IMR-90 (cell line): ENCODE measurements around the gene AQP9. TPM values are rescaled to one million over a fixed set of nuclear protein-coding genes. Genes with fewer than 3 reads are reported as not detected.

Source experiments
- ATAC-seq: fragments of 200-7000 bp; cut with Tn5 transposase; 2 replicates; pipeline ENCODE4 v1.9.1; 2020; ENCODE audit warnings: low read depth, mild to moderate bottlenecking, moderate library complexity
- BruUV-seq: library from RNA; stranded (reverse); fragments of 400-500 nt; replicated peaks from 2 replicates; lab custom pipeline; 2021; lab: Mats Ljungman, UMichigan
- CTCF ChIA-PET: fragments of 300-600 bp; formaldehyde crosslinking; extraction: SDS; loops from one replicate; lab custom pipeline; 2021; ENCODE audit warnings: antibody characterized with exemption; lab: Yijun Ruan, JAX
- POLR2A ChIA-PET: fragments of 300-600 bp; sonication (Branson Sonifier 250); formaldehyde crosslinking; loops from one replicate; lab custom pipeline; 2022; ENCODE audit warnings: antibody characterized with exemption; ENCODE audit not compliant: unreplicated experiment; lab: Charles Lee
- DNase-seq: peaks from one replicate; pipeline ENCODE4 v3.0.0; 2013
- H2AFZ ChIP-seq: replicated peaks from 2 replicates; pipeline ENCODE3; 2013; ENCODE audit warnings: low read length, mild to moderate bottlenecking; ENCODE audit not compliant: poor library complexity
- H2AK5ac ChIP-seq: 2 replicates; pipeline ENCODE4 v1.6.1; 2013; ENCODE audit warnings: low read depth, low read length, inconsistent platforms
- H2AK9ac ChIP-seq: replicated peaks from 2 replicates; pipeline ENCODE3; 2013; ENCODE audit warnings: mild to moderate bottlenecking, low read depth, low read length, moderate library complexity; ENCODE audit not compliant: poor library complexity
- H2BK120ac ChIP-seq: 2 replicates; pipeline ENCODE4 v1.6.1; 2013; ENCODE audit warnings: low read depth, low read length, inconsistent platforms
- H2BK15ac ChIP-seq: 3 replicates; pipeline ENCODE4 v1.6.1; 2013; ENCODE audit warnings: low read depth, low read length, inconsistent platforms
- H2BK20ac ChIP-seq: 2 replicates; pipeline ENCODE4 v1.6.1; 2013; ENCODE audit warnings: low read depth, mild to moderate bottlenecking, inconsistent platforms, low read length, moderate library complexity
- H2BK5ac ChIP-seq: 2 replicates; pipeline ENCODE4 v1.6.1; 2013; ENCODE audit warnings: mild to moderate bottlenecking, low read depth, low read length, inconsistent platforms; ENCODE audit not compliant: poor library complexity, severe bottlenecking
- H3K14ac ChIP-seq: replicated peaks from 2 replicates; pipeline ENCODE4 v1.6.1; 2013; ENCODE audit warnings: low read depth, low read length, inconsistent platforms
- H3K18ac ChIP-seq: 2 replicates; pipeline ENCODE4 v1.6.1; 2013; ENCODE audit warnings: low read depth, low read length, control low read depth
- H3K23ac ChIP-seq: 2 replicates; pipeline ENCODE4 v1.6.1; 2013; ENCODE audit warnings: low read depth, low read length, inconsistent platforms
- H3K27ac ChIP-seq: 2 replicates; pipeline ENCODE4 v1.5.1; 2013; ENCODE audit warnings: mild to moderate bottlenecking, control low read depth, low read length; ENCODE audit not compliant: insufficient read depth
- H3K27me3 ChIP-seq: 2 replicates; pipeline ENCODE4 v1.6.1; 2013; ENCODE audit warnings: low read length; ENCODE audit not compliant: control insufficient read depth, insufficient read depth
- H3K36me3 ChIP-seq: 2 replicates; pipeline ENCODE4 v1.6.1; 2013; ENCODE audit warnings: low read length, mixed read lengths; ENCODE audit not compliant: control insufficient read depth, insufficient read depth
- H3K4ac ChIP-seq: 2 replicates; pipeline ENCODE4 v1.6.1; 2013; ENCODE audit warnings: low read depth, low read length, inconsistent platforms
- H3K4me1 ChIP-seq: 2 replicates; pipeline ENCODE4 v1.6.1; 2013; ENCODE audit warnings: low read length, mixed read lengths; ENCODE audit not compliant: control insufficient read depth, insufficient read depth
- H3K4me2 ChIP-seq: 2 replicates; pipeline ENCODE4 v1.6.1; 2013; ENCODE audit warnings: low read depth, mild to moderate bottlenecking, control low read depth, low read length, moderate library complexity
- H3K4me3 ChIP-seq: 2 replicates; pipeline ENCODE4 v1.5.1; 2013; ENCODE audit warnings: low read depth, mild to moderate bottlenecking, control low read depth, low read length, moderate library complexity; ENCODE audit not compliant: insufficient read depth
- H3K56ac ChIP-seq: 2 replicates; pipeline ENCODE4 v1.6.1; 2013; ENCODE audit warnings: low read length, inconsistent platforms; ENCODE audit not compliant: insufficient read depth; ENCODE audit errors: extremely low read depth
- H3K79me1 ChIP-seq, 2 experiments: 2 replicates each; pipeline ENCODE4 v1.6.1; 2013; ENCODE audit warnings: low read length in 2 of 2, inconsistent platforms in 1 of 2, low read depth in 1 of 2
- H3K9ac ChIP-seq: 2 replicates; pipeline ENCODE4 v1.6.1; 2013; ENCODE audit warnings: low read depth, low read length, control low read depth
- H3K9me1 ChIP-seq: 2 replicates; pipeline ENCODE4 v1.6.1; 2013; ENCODE audit warnings: low read length, inconsistent platforms; ENCODE audit not compliant: insufficient read depth
- H3K9me3 ChIP-seq: 2 replicates; pipeline ENCODE4 v1.6.1; 2013; ENCODE audit warnings: low read length; ENCODE audit not compliant: control insufficient read depth, insufficient read depth
- H4K20me1 ChIP-seq: 2 replicates; pipeline ENCODE4 v1.6.1; 2013; ENCODE audit warnings: low read length, inconsistent platforms; ENCODE audit not compliant: insufficient read depth
- H4K5ac ChIP-seq: 2 replicates; pipeline ENCODE4 v1.6.1; 2013; ENCODE audit warnings: mild to moderate bottlenecking, low read depth, low read length, control low read depth
- H4K8ac ChIP-seq, 2 experiments: 2 replicates each; pipeline ENCODE4 v1.6.1; 2013; ENCODE audit warnings: low read depth in 2 of 2, low read length in 2 of 2, control low read depth in 1 of 2, inconsistent platforms in 1 of 2
- H4K91ac ChIP-seq: 2 replicates; pipeline ENCODE4 v1.6.1; 2013; ENCODE audit warnings: low read depth, low read length, inconsistent platforms; ENCODE audit not compliant: insufficient read depth
- BHLHE40 ChIP-seq: fragments of 150-350 bp; IDR thresholded peaks from 2 replicates; pipeline ENCODE4 v1.6.1; 2016; ENCODE audit warnings: mild to moderate bottlenecking, low read depth, low read length
- CEBPB ChIP-seq: IDR thresholded peaks from 2 replicates; pipeline ENCODE4 v1.6.1; 2012; ENCODE audit warnings: low read depth, low read length, improper control_type of control experiment
- CHD1 ChIP-seq: IDR thresholded peaks from 2 replicates; pipeline ENCODE4 v1.6.1; 2012; ENCODE audit warnings: low read depth, low read length, improper control_type of control experiment
- FOS ChIP-seq: fragments of 150-350 bp; IDR thresholded peaks from 2 replicates; pipeline ENCODE4 v1.6.1; 2016; ENCODE audit warnings: low read depth, low read length
- MAFK ChIP-seq: IDR thresholded peaks from 2 replicates; pipeline ENCODE4 v1.6.1; 2012; ENCODE audit warnings: low read depth, low read length, improper control_type of control experiment
- MAZ ChIP-seq: IDR thresholded peaks from 2 replicates; pipeline ENCODE4 v1.6.1; 2012; ENCODE audit warnings: low read depth, mild to moderate bottlenecking, low read length, improper control_type of control experiment, moderate library complexity, borderline replicate concordance
- MXI1 ChIP-seq: IDR thresholded peaks from 2 replicates; pipeline ENCODE4 v1.6.1; 2012; ENCODE audit warnings: low read depth, mild to moderate bottlenecking, low read length, moderate library complexity, borderline replicate concordance
- NFE2L2 ChIP-seq: fragments of 150-350 bp; IDR thresholded peaks from 2 replicates; pipeline ENCODE4 v1.6.1; 2016; ENCODE audit warnings: low read depth, mild to moderate bottlenecking, low read length
- POLR2A ChIP-seq: IDR thresholded peaks from 2 replicates; pipeline ENCODE4 v1.6.1; 2012; ENCODE audit warnings: mild to moderate bottlenecking, low read depth, low read length
- RAD21 ChIP-seq: IDR thresholded peaks from 2 replicates; pipeline ENCODE4 v1.6.1; 2012; ENCODE audit warnings: low read length, improper control_type of control experiment
- RCOR1 ChIP-seq: IDR thresholded peaks from 2 replicates; pipeline ENCODE4 v1.6.1; 2012; ENCODE audit warnings: mild to moderate bottlenecking, low read length, improper control_type of control experiment; ENCODE audit not compliant: insufficient replicate concordance
- RFX5 ChIP-seq: IDR thresholded peaks from 2 replicates; pipeline ENCODE4 v1.8.0; 2012; ENCODE audit warnings: low read depth, mild to moderate bottlenecking, low read length, moderate library complexity
- SMC3 ChIP-seq: fragments of 150-350 bp; IDR thresholded peaks from 2 replicates; pipeline ENCODE4 v1.6.1; 2016; ENCODE audit warnings: low read depth, mild to moderate bottlenecking, antibody characterized with exemption, low read length, moderate library complexity
- dilution Hi-C: fragments of 300-500 bp; cut with HindIII; formaldehyde crosslinking; loops from one replicate; pipeline ENCODE4 v1.14.3; 2018; ENCODE audit warnings: low sequenced_read_pairs; ENCODE audit not compliant: unreplicated experiment
- in situ Hi-C: fragments of 300-500 bp; cut with MboI; formaldehyde crosslinking; loops from 3 replicates; pipeline ENCODE4 v1.14.3; 2019; ENCODE audit warnings: low sequenced_read_pairs, inconsistent platforms, mixed read lengths
- intact Hi-C: fragments of 100-400 bp; cut with micrococcal nuclease; formaldehyde crosslinking; loops from 2 replicates; pipeline ENCODE4 v1.10.0; 2022
- polyA plus RNA-seq, 3 experiments: library from polyadenylated mRNA; depleted of rRNA; stranded (reverse); fragments of >200 nt; gene quantifications; 2 replicates each; pipeline ENCODE4 v1.2.3, GENCODE V29; 2012; ENCODE audit warnings: low replicate concordance in 1 of 3
- total RNA-seq: library from RNA; depleted of rRNA; stranded (reverse); fragments of >200 nt; gene quantifications from 2 replicates; pipeline ENCODE4 v1.2.3, GENCODE V29; 2012
- TF ChIP-seq, protein P1 (sequence below): fragments of 150-350 bp; IDR thresholded peaks from 2 replicates; pipeline ENCODE4 v1.6.1; 2017; ENCODE audit warnings: mild to moderate bottlenecking, antibody characterized with exemption, low read length, low read depth
- TF ChIP-seq, protein P2 (sequence below): conservative IDR thresholded peaks from 2 replicates; pipeline ENCODE4 v1.5.1; 2012; ENCODE audit warnings: mild to moderate bottlenecking, low read depth, low read length, improper control_type of control experiment
- TF ChIP-seq, protein P3 (sequence below): fragments of 150-350 bp; IDR thresholded peaks from 2 replicates; pipeline ENCODE4 v1.6.1; 2016; ENCODE audit warnings: low read depth, mild to moderate bottlenecking, low read length, moderate library complexity, borderline replicate concordance

The AQP9 gene
- total and polyA plus RNA-seq, 2 of the 4 experiments (the other 2 are of a cell fraction), result not detected

DNA sequence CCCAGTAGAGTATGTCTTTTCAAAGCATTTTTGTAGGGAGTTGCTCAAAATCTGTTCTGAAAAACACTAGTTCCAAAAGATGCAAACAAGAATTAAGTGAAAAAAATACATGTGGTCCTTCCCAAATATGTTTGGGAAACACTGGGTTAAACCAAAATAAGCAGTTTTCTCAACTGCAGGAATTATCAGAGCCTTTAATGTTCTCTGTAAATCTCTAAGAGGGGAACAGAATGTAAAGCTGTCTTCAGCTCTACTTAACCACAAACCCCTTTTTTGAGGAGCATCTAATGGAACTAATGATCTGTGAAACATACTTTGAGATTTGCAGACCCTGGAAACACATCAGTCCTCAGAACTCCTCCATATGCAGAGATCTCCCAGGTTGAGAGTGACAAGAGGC lies 9.9 kb downstream of the AQP9 start:
- Histone ChIP-seq H3K36me3 (no peaks in the 10 kb centered on the region), H4K20me1 (no peaks in the 10 kb centered on the region), H3K23ac (no peak overlapping the region), H3K14ac (no peak overlapping the region), H2BK120ac (no peak overlapping the region), H2BK15ac (no peak overlapping the region), H3K9ac (no peak overlapping the region), H4K91ac (no peak overlapping the region), H3K9me3 (no peaks in the 10 kb centered on the region), H3K18ac (no peak overlapping the region), H2AFZ (no peak overlapping the region), H3K56ac (no peak overlapping the region), H3K4me1 (no peaks in the 10 kb centered on the region), H4K5ac (no peak overlapping the region), H3K9me1 (no peaks in the 10 kb centered on the region), H3K4me2 (no peak overlapping the region), H3K27me3 (peaks cover 2% of the 10 kb centered on the region; the same call in 1 of the 2 replicates), H2AK9ac (no peak overlapping the region), H4K8ac (no peak overlapping the region), H2BK5ac (no peak overlapping the region), H3K4me3 (no peak overlapping the region), H2AK5ac (no peak overlapping the region), H3K79me1 (no peaks in the 10 kb centered on the region), H2BK20ac (no peak overlapping the region), H3K4ac (no peak overlapping the region), H3K27ac (no peak overlapping the region)
- CTCF ChIA-PET, result no interaction called here
- POLR2A ChIA-PET, result no interaction called here
- dilution Hi-C loops (no loop called here), intact Hi-C loops (no loop called here), in situ Hi-C loops (no loop called here)
- DNase-seq, result no peak
- BruUV-seq, result no TSS peak
- ATAC-seq, result no peak
- TF ChIP-seq BHLHE40 (no peak), MXI1 (no peak), FOS (no peak), RFX5 (no peak), NFE2L2 (no peak), POLR2A (no peak), RCOR1 (no peak), MAFK (no peak), SMC3 (no peak), MAZ (no peak), CEBPB (no peak), CHD1 (no peak), RAD21 (no peak)
- TF ChIP-seq, protein P1, sequence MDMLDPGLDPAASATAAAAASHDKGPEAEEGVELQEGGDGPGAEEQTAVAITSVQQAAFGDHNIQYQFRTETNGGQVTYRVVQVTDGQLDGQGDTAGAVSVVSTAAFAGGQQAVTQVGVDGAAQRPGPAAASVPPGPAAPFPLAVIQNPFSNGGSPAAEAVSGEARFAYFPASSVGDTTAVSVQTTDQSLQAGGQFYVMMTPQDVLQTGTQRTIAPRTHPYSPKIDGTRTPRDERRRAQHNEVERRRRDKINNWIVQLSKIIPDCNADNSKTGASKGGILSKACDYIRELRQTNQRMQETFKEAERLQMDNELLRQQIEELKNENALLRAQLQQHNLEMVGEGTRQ, result no peak
- TF ChIP-seq, protein P2, sequence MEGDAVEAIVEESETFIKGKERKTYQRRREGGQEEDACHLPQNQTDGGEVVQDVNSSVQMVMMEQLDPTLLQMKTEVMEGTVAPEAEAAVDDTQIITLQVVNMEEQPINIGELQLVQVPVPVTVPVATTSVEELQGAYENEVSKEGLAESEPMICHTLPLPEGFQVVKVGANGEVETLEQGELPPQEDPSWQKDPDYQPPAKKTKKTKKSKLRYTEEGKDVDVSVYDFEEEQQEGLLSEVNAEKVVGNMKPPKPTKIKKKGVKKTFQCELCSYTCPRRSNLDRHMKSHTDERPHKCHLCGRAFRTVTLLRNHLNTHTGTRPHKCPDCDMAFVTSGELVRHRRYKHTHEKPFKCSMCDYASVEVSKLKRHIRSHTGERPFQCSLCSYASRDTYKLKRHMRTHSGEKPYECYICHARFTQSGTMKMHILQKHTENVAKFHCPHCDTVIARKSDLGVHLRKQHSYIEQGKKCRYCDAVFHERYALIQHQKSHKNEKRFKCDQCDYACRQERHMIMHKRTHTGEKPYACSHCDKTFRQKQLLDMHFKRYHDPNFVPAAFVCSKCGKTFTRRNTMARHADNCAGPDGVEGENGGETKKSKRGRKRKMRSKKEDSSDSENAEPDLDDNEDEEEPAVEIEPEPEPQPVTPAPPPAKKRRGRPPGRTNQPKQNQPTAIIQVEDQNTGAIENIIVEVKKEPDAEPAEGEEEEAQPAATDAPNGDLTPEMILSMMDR, result no peak
- TF ChIP-seq, protein P3, sequence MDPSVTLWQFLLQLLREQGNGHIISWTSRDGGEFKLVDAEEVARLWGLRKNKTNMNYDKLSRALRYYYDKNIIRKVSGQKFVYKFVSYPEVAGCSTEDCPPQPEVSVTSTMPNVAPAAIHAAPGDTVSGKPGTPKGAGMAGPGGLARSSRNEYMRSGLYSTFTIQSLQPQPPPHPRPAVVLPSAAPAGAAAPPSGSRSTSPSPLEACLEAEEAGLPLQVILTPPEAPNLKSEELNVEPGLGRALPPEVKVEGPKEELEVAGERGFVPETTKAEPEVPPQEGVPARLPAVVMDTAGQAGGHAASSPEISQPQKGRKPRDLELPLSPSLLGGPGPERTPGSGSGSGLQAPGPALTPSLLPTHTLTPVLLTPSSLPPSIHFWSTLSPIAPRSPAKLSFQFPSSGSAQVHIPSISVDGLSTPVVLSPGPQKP, result no peak
